GM12878 (cell line): ENCODE results near the gene HOXD10.

ENCODE experiments used
- SMAD1 ChIP-seq: fragments of 450-650 bp; IDR thresholded peaks from 2 replicates; pipeline ENCODE4 v1.6.1; 2018; ENCODE audit warnings: mild to moderate bottlenecking, low read depth; ENCODE audit not compliant: partially characterized antibody
- TF ChIP-seq, protein P1 (sequence below), 3 experiments: IDR thresholded peaks in 2 of 3; conservative IDR thresholded peaks in 1 of 3; 2 replicates each; pipeline ENCODE4 v1.5.1; 2011; ENCODE audit warnings: low read depth in 3 of 3, low read length in 3 of 3, mild to moderate bottlenecking in 3 of 3, control low read depth in 2 of 3, moderate library complexity in 2 of 3, inconsistent platforms in 1 of 3, mixed read lengths in 1 of 3; ENCODE audit not compliant: control insufficient read depth in 2 of 3, insufficient read depth in 1 of 3; ENCODE audit errors: extremely low read depth in 1 of 3

DNA sequence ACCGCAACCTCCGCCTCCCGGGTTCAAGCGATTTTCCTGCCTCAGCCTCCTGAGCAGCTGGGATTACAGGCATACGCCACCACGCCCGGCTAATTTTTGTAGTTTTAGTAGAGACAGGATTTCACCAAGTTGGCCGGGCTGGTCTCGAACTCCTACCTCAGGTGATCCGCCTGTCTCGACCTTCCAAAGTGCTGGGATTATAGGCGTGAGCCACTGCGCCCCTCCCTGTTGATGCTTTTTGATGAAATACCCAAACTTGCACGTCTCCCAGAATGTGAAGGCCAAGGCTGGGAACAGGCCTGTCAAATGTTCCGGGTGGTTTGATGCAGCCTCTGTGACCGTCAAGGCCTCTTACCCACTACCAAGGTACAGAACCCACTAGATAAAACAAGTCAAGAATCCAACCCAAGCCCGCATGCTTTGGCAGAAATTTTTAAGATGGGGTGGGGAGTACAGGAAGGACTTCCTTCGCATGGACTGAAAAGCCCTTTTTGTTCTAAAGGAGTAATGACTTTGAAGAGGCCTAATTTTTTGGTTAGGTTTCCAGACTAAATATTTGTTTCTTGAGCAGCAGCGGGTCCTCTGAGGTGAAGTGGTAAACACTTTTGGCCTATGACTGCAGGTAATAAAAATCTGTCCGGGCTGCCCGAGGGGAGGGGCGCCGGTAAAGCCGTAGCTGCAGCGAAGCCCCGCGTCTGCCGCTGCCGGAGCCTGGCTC lies 29.1 kb upstream of the HOXD10 start:
- no peak for TF ChIP-seq SMAD1
- TF ChIP-seq, protein P1, sequence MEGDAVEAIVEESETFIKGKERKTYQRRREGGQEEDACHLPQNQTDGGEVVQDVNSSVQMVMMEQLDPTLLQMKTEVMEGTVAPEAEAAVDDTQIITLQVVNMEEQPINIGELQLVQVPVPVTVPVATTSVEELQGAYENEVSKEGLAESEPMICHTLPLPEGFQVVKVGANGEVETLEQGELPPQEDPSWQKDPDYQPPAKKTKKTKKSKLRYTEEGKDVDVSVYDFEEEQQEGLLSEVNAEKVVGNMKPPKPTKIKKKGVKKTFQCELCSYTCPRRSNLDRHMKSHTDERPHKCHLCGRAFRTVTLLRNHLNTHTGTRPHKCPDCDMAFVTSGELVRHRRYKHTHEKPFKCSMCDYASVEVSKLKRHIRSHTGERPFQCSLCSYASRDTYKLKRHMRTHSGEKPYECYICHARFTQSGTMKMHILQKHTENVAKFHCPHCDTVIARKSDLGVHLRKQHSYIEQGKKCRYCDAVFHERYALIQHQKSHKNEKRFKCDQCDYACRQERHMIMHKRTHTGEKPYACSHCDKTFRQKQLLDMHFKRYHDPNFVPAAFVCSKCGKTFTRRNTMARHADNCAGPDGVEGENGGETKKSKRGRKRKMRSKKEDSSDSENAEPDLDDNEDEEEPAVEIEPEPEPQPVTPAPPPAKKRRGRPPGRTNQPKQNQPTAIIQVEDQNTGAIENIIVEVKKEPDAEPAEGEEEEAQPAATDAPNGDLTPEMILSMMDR (IDR thresholded peaks at IDR 0.05 in 2 of 3, conservative IDR thresholded peaks at IDR 0.05 in 1 of 3; ENCODE audit: control insufficient read depth in 2 of 3, extremely low read depth in 1 of 3, insufficient read depth in 1 of 3, low read depth in 3 of 3, low read length in 3 of 3): no peak
